Measurements from ENCODE around the gene RPS17. TPM values are rescaled to one million over a fixed set of nuclear protein-coding genes. Genes with fewer than 3 reads are reported as not detected.
A peak's percentile ranks its signal among the peaks of the same experiment; 100 is the strongest.
"Not testable (repeated sequence)": the region's sequence is repeated elsewhere in the genome, so short reads cannot be mapped to it uniquely, and the experiment has no call there.

Gene RPS17
- total RNA-seq, 6 experiments from 2014 or later = 503 to 807 (median 550) TPM

DNA sequence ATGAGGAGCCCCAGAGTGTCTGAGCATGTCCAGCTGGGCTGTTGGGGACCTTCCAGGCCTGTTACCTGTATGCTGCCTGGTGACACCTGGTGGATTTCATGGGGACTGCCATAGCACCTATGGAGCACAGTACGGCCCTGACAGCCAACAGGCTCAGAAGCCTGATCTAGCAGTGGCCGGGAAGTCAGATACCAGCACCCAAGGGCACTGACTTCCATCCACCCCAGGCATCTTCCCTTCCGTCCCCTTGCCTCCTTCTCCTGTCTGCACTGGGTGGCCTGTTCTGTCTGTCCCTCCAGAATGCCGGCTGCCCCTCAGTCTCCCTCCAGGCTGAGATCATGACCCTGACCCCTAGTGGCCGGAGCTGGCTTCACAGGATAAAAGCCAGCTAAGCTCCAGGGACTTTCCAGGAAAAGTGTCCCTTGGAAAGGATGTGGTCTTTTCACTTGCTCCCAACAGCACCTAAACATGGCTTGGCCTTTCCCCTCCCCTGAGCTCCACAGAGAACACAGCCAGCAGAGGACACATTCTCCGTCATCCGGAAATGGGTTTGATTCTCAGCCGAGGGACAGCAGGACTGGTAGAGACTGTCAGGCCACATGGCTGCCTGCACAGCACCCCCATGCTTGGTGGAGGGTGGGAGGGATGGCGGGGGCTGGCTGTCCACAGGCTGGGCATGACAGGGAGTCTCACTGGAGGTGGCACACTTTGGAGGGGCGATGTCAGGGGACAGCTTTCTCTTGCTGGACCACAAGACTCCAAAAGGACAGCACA lies 9.5 kb downstream of the RPS17 start:
- Histone ChIP-seq H3K4me3 (peak overlapping the region in 2 of 3 donors; percentile 31 to 47), H3K27ac (no peak overlapping the region)
- peak; percentile 71 to 82 (median 79) for DNase-seq

GRCh38 chr15:82530006-82530405 lies 10.3 kb downstream of the RPS17 start:
- DNase-seq (peak in 1 of 3 donors; percentile 18), ATAC-seq (no peak)
- Histone ChIP-seq H3K36me3 (peaks cover 0 to 7% (median under 1%) of the 10 kb centered on the region in 4 donors), H3K27ac (no peak overlapping the region), H3K4me1 (no peaks in the 10 kb centered on the region), H3K9me3 (no peaks in the 10 kb centered on the region), H3K4me3 (no peak overlapping the region), H3K27me3 (no peaks in the 10 kb centered on the region)
- no peak for TF ChIP-seq POLR2A (IDR thresholded peaks at IDR 0.05)
- TF ChIP-seq, protein P1, sequence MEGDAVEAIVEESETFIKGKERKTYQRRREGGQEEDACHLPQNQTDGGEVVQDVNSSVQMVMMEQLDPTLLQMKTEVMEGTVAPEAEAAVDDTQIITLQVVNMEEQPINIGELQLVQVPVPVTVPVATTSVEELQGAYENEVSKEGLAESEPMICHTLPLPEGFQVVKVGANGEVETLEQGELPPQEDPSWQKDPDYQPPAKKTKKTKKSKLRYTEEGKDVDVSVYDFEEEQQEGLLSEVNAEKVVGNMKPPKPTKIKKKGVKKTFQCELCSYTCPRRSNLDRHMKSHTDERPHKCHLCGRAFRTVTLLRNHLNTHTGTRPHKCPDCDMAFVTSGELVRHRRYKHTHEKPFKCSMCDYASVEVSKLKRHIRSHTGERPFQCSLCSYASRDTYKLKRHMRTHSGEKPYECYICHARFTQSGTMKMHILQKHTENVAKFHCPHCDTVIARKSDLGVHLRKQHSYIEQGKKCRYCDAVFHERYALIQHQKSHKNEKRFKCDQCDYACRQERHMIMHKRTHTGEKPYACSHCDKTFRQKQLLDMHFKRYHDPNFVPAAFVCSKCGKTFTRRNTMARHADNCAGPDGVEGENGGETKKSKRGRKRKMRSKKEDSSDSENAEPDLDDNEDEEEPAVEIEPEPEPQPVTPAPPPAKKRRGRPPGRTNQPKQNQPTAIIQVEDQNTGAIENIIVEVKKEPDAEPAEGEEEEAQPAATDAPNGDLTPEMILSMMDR (IDR thresholded peaks at IDR 0.05) = no peak
- intact Hi-C loops (cut with DNase I) = no loop called here
- WGBS (ENCODE audit: insufficient coverage, low coverage, low lambda C conversion rate, missing lambda C conversion rate) = 72% methylated on average over 2 of the region's 3 CpGs

More for the DNA sequence above, 9.5 kb downstream of the RPS17 start:
- intact Hi-C loops (cut with DNase I) = no loop called here
- peak; percentile 96 to 99 (median 97) for ATAC-seq
- peaks cover 0 to 12% (median 2%) of the 10 kb centered on the region in 4 donors for H3K36me3 ChIP-seq
- 15% methylated on average over 7 of the region's 10 CpGs for WGBS (ENCODE audit: insufficient coverage, low coverage, low lambda C conversion rate, missing lambda C conversion rate)
- no peaks in the 10 kb centered on the region for H3K9me3 ChIP-seq
- no peaks in the 10 kb centered on the region for H3K4me1 ChIP-seq
- TF ChIP-seq, protein P1 (IDR thresholded peaks at IDR 0.05) = peak; percentile 78 to 89 (median 84)
- TF ChIP-seq POLR2A (IDR thresholded peaks at IDR 0.05) = no peak
- no peaks in the 10 kb centered on the region for H3K27me3 ChIP-seq

GRCh38 chr15:82513587-82513986 lies 26.7 kb downstream of the RPS17 start:
- DNase-seq; H3K4me3 ChIP-seq; H3K36me3 ChIP-seq; H3K9me3 ChIP-seq; H3K4me1 ChIP-seq; intact Hi-C loops (cut with DNase I); ATAC-seq; H3K27ac ChIP-seq; H3K27me3 ChIP-seq: not testable (repeated sequence)
- no CpG with 5 or more reads among the region's 48 CpGs for WGBS (ENCODE audit: insufficient coverage, low coverage, low lambda C conversion rate, missing lambda C conversion rate)

- WGBS (ENCODE audit: insufficient coverage, low coverage, low lambda C conversion rate, missing lambda C conversion rate) = 84% methylated on average over 3 of the region's 4 CpGs
- H3K4me1 ChIP-seq; H3K27me3 ChIP-seq; intact Hi-C loops (cut with DNase I); DNase-seq; H3K27ac ChIP-seq; H3K4me3 ChIP-seq; ATAC-seq; H3K9me3 ChIP-seq; H3K36me3 ChIP-seq: not testable (repeated sequence)
These were observed 32.6 kb downstream of the RPS17 start for GRCh38 chr15:82507693-82508092.

DNA sequence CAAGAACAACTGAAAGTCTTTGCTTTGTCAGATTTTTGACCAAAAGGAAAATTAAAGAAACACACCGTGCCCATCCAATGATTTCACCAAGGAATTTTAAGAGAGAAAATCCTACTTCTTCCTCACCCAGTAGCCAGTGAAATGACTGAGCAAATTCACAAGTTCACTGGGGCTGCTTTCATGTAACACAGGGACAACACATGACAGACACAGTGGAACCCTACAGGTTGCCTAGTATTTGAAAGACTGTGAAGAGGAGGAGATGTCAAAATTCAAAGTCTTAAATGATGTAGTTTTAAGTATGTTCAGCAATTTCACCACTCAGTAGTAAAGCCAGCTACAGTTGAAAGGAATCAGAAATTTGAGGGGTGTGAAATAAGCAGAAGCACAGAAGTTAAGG lies 33.2 kb downstream of the RPS17 start:
- H3K9me3 ChIP-seq; DNase-seq; H3K36me3 ChIP-seq; H3K27me3 ChIP-seq; ATAC-seq; intact Hi-C loops (cut with DNase I); H3K4me3 ChIP-seq; H3K4me1 ChIP-seq; H3K27ac ChIP-seq: not testable (repeated sequence)
- 100% methylated on average over 1 of the region's 1 CpG for whole genome bisulfite sequencing (ENCODE audit: insufficient coverage, low coverage, low lambda C conversion rate, missing lambda C conversion rate)

GRCh38 chr15:82505842-82506241 lies 34.4 kb downstream of the RPS17 start:
- H3K4me1 ChIP-seq; intact Hi-C loops (cut with DNase I); H3K4me3 ChIP-seq; H3K9me3 ChIP-seq; H3K27me3 ChIP-seq; H3K36me3 ChIP-seq; H3K27ac ChIP-seq; DNase-seq: not testable (repeated sequence)
- no CpG with 5 or more reads among the region's 3 CpGs for WGBS (ENCODE audit: insufficient coverage, low coverage, low lambda C conversion rate, missing lambda C conversion rate)
- ATAC-seq = peak in 1 of 4 donors; percentile 38

DNA sequence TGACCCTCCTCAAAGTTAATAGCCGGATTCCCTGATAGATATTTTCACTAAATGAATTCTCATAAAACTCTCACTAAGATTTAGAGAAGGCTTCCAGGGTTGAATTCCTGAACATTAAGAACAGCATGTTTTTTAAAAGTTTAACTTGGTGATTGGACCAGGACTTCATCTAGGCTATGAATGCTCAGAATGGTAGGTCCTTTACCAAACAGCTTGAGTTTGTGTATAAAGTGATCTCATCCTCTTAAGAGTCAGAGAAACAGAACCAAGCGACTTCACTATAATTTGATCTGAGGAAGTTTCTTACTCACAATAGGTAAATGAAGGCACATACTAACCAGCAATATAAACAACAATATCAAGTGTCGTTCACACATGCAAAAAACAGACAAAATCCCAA lies 36.2 kb downstream of the RPS17 start:
- WGBS (ENCODE audit: insufficient coverage, low coverage, low lambda C conversion rate, missing lambda C conversion rate) = 69% methylated on average over 1 of the region's 3 CpGs
- ATAC-seq; H3K4me1 ChIP-seq; H3K27me3 ChIP-seq; H3K4me3 ChIP-seq; H3K27ac ChIP-seq; H3K36me3 ChIP-seq; DNase-seq; H3K9me3 ChIP-seq; intact Hi-C loops (cut with DNase I): not testable (repeated sequence)
